CD4-positive, alpha-beta T cell treated with Interleukin-12 subunit alpha and Interleukin-12 subunit beta, for 1 hour (primary cell): Measurements from ENCODE around the gene BTF3.
"Not testable (repeated sequence)": the region's sequence is repeated elsewhere in the genome, so short reads cannot be mapped to it uniquely, and the experiment has no call there.

Source experiments
- DNase-seq: peaks from one replicate; pipeline ENCODE4 v3.0.0-alpha.2; 2020

The BTF3 gene

DNA sequence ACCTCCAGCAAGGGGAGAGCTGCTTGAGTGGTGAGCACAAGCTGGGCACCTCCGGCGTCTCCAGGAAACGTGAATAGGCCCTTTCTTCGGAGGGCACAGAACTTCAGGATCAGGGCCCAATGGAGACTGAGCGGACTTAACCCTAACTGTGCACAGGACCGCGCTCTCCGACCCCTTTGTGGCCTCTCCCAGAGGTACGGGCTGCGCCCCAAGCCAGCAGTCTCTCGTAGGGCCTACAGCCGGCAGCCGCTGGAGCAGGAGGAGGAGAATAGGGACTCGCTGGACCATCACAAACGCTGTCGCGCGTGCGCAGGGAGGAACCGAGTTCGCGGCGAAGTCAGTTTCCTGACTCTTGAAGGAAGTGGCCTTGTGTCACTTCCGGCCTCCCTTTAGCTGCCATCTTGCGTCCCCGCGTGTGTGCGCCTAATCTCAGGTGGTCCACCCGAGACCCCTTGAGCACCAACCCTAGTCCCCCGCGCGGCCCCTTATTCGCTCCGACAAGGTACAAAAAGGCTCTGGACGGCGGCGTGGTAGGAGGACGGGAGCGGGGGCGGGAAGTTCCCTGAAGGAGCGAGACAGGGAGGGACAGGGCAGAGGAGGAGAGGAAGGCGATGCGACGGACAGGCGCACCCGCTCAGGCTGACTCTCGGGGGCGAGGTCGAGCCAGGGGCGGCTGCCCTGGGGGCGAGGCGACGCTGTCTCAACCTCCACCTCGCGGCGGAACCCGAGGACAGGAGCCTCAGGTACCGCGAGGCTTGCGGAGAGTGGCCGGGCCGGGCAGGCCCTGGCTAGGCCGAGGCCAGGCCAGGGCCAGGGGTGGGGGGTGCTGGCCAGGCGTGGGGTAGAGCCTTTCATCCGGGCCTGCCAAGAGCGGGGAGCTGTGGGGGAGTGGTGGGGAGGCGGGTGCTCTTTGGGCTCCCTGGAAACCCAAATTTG, at the start of gene BTF3:
Gene BTF3 (plus strand): TSS at position 386 of the 936 bp plus-strand sequence. CDS start 226 bp downstream, at position 612.
- peak; percentile 93 for DNase-seq

DNA sequence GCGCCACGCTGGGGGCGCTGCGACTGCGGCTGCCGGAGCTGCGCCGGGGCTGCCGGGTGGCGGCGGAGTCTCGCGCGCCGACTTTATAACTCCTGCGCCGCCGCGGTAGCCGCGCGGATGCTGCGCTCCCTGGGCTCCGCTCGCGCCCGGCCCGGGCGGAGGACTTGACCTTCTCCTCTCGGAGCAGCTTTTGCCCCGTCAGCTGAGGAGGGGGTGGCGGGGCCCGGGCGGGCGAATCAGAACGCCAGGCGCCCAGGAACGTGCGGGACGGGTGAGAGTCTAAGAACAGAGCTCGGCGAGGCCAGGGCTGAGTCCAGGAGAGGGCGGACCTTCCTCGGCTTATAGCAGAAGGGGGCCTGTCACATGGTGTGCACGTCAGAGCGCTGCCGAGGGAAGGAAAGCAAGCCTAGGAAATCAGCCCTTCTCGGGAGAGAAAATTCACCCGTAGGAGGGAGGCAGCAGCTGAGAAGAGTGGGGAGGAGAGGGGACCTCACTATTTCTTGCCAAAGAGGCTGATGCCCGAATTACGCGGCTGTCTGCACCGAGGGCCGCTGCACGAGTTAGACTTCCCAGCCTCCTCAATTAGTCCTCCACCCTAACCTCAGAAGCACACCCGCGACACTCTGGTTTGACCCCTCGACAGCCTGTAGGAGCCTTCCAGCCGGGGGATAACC, 49.6 kb upstream of the BTF3 start, which contains the start of gene FOXD1:
Gene FOXD1 (minus strand): TSS at position 315 of the 674 bp plus-strand sequence. CDS start 415 bp downstream, outside the sequence.
- DNase-seq = peak; percentile 50

DNA sequence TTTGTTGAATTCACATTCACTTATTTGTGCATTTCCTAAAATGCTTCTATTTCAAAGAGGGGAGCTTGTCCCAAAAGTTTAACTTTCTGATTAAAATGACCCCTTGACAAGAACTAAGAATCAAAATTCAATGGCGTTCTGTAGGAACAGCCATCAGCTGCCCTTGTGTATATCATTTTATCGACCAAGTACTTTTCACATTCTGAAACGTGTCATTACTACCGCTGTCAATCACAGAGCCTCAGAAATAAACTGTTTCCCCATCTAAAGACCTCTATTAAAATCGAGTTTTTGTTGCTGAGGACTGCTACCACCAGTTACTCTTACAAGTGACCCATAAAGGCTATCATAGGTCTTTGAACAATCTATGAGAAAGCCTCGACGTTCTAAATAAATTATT, 48.1 kb upstream of the BTF3 start:
- DNase-seq = no peak

DNA sequence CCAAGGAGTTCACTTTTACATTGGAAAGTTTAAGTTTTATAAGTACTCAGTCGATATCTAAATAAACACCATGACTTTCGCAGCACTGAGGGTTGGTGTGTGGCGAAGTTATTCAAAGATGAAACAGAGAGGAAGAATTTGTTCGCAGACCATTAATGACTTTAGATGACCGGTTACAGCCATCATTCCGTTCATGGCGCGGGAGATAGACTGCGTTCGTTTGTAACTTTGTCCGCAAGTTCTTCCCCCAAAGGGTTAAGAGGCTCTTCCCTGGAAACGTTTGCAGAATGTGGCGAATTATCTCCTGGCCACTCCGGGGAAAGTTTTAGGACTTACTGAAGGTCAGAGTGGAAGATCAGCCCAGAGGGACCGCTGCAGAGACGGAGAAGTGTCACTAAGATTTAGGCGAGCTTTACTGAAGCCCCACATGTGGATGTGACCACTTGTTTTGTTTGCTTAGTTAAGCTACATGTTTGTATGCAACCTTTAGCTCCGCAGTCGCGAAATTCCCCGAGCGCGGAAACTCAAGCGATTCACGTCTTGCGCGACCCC, 47.5 kb upstream of the BTF3 start:
- DNase-seq = no peak

DNA sequence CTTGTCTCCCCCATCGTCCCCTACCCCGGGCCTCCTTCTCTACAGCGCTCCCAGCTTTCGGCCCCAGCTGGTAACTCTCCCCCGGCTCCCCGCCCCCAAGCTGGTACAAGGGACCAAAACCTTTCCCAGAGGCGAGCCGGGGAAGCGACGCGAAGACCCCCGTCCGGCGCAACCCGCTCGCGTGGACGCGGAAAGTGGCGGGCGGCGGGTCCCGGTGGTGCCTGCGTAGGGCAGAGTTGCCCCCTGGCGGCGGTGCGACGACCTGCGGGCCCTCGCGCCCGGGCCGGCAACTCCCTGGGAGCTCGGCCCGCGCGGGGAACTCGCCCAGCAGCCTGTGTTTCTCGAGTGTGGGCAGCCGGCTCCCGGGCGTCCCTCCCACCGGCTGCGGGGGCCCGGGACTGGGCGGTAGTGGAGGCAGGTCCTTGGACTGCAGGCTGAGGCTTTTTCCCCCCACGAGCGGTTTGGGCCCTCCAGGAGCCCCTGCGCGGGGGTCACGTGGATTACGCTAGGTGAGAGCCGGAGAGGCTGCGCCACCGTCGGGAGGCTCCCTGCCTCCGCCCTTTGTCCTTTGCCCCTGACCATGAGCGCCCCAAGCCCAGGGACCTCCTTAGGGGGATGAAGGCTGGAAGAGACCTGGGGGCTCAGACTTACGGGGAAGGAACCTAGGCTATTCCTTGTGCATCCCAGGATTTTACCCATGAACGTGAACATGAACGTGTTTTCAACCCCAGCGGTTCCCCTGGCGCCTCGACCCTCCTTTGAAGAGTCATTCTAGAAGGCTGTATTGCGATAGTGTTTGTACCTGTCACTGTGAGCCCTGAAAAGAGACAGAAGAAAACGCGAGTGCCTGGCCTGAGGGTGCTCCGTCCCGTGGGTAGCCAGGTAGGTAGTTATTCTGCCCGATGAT, 46.8 kb upstream of the BTF3 start:
- DNase-seq = peak; percentile 73

DNA sequence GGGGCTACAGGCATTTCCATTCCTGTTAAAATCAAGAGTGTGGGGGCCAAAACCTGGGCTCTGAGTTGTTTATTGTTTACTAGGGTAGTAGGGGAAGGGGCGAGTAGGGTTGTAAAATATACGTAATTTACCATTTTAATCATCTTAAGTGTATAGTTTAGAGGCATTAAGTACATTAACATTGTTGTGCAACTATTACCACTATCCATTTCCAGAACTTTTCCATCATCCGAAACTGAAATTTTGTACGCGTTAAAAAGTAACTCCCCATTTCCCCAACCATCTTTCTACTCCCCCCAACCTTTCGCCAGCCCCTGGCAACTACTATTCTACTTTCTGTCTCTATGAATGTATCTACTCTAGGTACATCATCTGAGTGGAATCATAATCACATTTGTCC, 46.0 kb upstream of the BTF3 start:
- DNase-seq = no peak

DNA sequence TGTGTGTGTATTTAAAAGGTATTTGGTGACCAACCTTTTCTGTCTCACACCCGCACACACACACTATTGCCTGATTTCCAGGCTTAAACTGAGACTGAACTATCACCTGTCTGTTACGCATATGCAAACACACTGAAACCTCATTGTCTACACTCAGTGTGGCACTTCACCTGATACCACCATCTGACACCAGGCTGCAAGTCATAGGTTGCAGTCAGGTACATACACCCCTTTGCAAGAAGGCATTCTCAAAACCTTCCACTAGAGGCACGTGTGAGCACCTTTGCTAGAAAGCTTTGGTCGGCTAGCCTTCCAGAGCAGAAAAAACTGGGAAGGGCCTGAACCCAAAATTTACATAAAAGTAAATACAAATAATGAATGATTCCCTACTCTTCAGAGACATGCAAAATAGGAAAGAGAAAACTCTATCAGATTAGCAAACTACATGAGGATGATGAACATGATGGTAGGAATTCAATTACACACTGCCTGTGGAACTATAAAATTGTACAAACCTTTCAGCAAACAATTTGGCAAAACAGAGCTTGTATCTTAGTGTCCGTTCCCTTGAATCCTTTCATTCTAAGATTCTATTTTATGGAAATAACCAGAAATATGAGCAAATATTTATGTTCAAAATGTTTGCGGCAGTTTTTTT, 43.7 kb upstream of the BTF3 start:
- peak; percentile 55 for DNase-seq

DNA sequence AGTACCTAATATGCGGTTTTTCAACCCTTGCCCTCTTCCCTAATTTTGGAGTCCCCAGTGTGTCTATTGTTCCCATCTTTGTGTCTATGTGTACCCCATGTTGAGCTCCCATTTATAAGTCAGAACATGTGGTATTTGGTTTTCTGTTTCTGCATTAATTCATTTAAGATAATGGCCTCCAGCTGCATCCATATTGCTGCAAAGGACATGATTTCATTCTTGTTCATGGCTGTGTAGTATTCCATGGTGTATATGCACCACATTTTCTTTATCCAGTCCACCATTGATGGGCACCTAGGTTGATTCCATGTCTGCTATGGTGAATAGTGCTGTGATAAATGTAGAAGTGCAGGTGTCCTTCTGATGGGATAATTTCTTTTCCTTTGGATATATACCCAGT, 41.8 kb upstream of the BTF3 start:
- DNase-seq = not testable (repeated sequence)

DNA sequence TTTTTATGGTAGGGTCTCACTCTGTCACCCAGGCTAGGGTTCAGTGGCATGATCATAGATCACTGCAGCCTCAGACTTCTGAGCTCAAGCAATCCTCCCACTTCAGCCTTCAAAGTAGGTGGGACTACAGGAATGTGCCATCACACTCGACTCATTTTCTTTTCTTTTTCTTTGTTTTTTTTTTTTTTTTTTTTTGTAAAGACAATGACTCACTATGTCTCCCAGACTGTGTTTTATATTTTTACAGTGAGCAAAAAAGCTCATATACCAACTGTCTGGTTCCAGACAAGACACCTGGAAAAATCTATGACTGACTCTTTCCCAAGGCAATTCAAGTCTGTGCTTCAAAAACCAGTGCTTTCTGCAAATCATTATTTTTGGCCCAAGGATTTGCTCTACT, 38.9 kb upstream of the BTF3 start:
- DNase-seq = no peak

DNA sequence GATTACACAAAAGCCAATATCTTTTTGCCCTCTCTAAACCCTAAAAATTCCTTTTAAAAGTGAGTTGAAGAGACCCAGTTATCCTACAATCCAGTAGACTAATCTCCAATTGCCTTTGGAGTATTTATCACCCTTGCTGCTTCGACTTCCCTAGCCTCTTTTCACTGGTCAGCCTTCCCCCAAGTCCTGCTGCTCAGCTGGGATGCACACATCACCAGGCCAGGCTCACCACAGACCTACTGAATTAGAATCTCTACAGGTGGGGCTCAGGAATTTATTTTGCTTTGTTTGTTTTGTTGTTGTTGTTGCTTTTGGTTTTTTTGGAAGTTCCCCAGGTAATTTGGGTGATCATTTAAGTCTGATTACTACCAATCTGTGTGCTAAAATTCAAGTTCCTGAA, 38.1 kb upstream of the BTF3 start:
- no peak for DNase-seq

DNA sequence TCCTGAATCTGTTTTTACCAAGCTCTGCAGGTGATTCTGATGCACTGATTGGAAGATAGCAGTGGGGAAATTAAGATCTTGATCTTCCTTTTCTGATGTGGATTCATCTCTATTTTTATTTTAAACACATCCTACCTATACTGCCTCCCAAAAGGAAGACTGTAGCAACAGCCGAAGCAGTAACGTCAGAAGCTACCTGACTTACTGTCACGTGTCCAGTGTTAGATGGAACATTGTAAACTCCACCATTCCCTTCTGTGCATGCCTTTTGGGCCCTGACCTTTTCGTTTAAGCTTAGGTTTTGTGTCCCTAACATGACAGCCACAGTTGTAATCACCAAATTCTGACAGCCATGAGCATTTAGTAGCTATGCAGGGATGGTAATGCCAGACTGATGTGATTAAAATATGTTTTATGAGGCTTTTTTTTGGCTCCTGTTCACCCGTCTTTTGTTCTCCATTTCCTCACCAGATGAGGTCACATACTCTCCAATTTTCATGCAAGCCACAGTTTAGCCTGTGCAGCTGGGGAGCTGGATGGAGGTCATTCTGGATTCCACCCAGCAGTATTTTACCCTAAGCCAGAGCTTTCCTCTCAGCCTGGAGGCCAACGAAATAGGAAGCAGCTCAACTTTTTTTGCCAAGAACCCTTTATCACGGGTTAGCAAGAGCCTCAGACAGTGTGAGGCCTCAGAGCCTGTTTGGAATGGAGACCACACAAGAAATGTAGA, 34.1 kb upstream of the BTF3 start:
- DNase-seq = no peak

DNA sequence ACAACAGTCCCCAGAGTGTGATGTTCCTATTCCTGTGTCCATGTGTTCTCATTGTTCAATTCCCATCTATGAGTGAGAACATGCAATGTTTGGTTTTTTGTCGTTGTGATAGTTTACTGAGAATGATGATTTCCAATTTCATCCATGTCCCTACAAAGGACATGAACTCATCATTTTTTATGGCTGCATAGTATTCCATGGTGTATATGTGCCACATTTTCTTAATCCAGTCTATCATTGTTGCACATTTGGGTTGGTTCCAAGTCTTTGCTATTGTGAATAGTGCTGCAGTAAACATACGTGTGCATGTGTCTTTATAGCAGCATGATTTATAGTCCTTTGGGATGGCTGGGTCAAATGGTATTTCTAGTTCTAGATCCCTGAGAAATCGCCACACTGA, 29.6 kb upstream of the BTF3 start:
- not testable (repeated sequence) for DNase-seq

DNA sequence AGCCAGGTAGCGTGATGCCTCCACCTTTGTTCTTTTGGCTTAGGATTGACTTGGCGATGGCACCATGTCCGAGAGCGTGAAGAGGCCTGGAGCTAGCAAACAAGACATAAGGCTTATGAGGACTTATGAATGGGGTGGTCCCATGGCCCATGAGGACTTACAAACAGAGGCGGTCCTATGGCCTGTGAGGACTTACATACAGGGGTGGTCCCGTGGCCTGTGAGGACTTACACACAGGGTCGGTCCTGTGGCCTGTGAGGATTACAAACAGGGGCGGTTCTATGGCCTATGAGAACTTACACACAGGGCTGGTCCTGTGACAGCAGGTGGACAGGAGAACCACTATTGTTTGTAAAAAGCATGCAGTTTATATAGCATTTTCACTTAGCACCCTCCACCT, 28.4 kb upstream of the BTF3 start:
- no peak for DNase-seq

DNA sequence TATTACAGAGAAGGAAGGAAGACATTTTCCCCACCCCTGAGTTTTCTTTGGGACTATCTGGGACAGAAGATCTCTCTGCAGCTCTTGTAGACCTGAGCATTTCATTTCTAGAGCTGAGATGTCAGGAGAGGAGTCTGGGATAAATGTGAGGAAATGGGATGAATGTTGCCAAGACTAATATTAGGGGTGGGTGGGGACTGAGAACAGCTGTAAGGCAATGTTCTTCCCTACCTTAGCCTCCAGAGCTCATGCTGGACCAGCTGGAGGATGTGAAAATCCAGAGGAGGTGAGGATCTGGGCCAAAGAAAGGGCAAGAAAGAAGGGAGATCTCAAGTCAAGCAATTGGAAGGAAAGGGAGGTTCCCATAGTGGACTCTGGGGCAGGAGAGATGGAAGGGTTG, 26.6 kb upstream of the BTF3 start:
- DNase-seq = no peak

DNA sequence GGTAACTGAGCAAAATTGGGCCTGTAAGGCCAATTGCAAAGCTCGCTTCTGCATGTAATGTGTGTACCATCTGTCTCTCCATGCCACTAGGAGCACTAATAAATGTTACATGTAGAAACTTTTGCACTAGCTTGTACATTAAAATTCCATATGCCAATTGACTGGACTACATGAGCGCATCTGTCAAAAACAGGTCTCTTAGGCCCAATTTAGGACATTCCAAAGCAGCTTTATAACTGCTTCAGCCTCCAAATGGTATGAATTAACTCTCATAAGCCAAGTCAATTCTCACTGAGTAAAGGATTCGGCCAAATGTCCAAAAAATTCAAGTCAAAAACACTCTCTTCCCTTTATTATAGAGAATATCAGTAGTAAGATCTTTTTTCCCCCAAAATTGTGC, 26.1 kb upstream of the BTF3 start:
- no peak for DNase-seq

DNA sequence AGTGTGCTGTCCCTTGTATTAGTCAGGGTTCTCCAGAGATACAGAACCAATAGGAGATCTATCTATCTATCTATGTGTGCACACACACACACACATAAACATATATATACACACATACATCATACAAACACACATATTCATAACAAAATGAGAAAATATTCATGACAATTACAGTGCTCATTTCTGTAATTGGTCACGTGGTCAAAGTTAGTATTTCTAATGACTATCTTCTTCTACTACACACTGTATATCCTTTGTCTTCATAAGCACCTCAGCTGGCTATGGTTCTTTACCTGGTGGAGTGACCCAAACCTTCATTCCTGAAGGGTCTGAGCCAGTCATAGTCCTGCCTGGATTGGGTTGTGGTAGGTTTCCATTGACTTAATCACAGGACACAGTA, 17.7 kb upstream of the BTF3 start:
- no peak for DNase-seq

DNA sequence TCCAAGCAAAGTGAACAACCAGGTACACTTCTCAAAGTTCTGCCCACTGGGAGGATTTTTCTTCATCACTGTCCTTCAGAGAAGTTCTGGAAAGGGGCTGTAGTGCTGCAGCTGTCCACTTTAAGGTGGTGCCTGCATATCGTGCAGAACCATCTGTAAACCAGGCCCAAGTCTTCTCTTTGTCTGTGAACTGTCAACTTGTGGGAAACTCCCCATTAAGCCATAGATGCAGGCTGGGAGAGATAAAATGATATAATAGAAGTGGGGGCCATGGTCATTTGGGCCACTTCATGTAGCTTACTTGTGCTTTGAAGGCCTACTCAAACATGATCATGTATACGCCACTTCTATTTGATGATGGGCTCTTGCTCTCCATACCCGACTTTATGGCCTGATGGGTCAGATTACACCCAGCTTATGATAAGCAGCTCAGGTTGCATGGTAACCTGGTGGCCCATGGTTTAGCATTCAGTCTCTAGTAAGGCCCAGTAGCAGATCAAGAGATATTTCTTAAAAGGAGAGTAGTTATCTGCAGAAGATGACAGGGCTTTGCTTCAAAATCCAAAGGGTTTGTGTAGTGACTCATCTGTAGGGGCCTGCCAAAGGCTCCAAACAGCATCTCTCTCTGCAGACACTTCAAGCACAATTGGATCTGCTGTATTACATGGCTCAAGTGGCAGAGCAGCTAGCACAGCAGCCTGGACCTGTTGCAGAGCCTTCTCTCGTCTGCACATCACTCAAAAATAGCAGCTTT, 15.7 kb upstream of the BTF3 start:
- no peak for DNase-seq

DNA sequence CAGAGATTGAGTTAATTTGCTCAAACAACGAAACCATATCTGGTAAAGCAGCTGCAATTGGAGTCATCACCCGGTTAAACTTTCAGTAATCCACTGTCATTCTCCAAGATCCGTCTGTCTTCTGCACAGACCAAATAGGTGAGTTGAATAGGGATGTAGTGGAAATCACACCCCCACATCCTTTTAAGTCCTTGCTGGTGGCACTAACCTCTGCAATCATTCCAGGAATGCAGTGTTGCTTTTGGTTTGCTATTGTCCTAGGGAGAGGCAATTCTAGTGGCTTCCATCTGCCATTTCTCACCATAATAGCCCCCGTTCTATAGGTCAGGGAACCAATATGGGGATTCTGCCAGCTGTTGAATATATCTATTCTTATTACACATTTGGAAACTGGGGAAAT, 14.6 kb upstream of the BTF3 start:
- no peak for DNase-seq

DNA sequence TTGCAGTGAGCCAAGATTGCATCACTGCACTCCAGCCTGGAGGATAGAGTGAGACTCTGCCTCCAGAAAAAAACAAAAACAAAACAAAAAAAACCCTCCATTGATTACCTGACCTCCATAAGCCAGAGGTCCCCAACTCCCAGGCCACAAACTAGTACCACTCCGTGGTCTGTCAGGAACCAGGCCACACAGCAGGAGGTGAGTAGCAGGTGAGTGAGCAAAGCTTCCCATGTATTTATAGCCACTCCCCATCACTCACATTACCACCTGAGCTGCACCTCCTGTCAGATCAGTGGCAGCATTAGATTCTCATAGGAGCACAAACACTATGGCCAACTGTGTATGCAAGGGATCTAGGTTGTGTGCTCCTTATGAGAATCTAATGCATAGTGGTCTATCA, 13.7 kb upstream of the BTF3 start:
- DNase-seq = no peak

DNA sequence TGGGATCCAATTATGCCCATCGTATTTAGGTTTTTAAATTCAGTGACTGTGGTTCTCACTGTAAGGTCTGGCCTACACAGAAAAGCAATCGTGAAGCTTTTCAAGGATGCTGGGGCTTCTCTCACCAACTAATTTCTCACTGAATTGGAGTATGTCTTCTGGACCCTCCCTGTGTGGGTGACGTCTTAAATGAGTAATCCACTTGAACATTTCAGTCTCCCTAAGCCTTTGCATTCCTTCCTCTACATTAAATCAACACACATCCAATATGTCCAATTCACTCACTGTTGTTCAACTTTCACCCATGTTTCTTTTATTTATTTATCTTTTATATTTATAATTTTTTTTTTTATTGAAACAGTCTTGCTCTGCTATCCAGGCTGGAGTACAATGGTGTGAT, 12.5 kb upstream of the BTF3 start:
- no peak for DNase-seq
